Sigmoid colon (tissue), 7 donors: ENCODE measurements around the gene LEF1. TPM values are rescaled to one million over a fixed set of nuclear protein-coding genes. Genes with fewer than 3 reads are reported as not detected.

Experiments used
- DNase-seq: peaks from one replicate; pipeline ENCODE4 v3.0.0-alpha.2; 2019
- H3K27ac ChIP-seq, 4 donors: fragments of 200-600 bp; sonication (generic); one replicate each; pipeline ENCODE4 v1.5.1; 2016 to 2019; ENCODE audit warnings: mild to moderate bottlenecking in 1 of 4
- H3K27me3 ChIP-seq, 3 donors: fragments of 200-600 bp; sonication (generic); one replicate each; pipeline ENCODE4 v1.5.1; 2019; ENCODE audit warnings: mild to moderate bottlenecking in 1 of 3
- H3K36me3 ChIP-seq, 4 donors: fragments of 200-600 bp; sonication (generic); one replicate each; pipeline ENCODE4 v1.5.1; 2016 to 2019
- H3K4me1 ChIP-seq, 4 donors: fragments of 200-600 bp; sonication (generic); one replicate each; pipeline ENCODE4 v1.5.1; 2017 to 2019
- H3K4me3 ChIP-seq, 4 donors: fragments of 200-600 bp; sonication (generic); one replicate each; pipeline ENCODE4 v1.5.1; 2017 to 2019; ENCODE audit warnings: mild to moderate bottlenecking in 2 of 4, moderate library complexity in 1 of 4
- H3K9me3 ChIP-seq, 4 donors: fragments of 200-600 bp in 3 of 4; sonication (generic) in 3 of 4; one replicate each; pipeline versions ENCODE4 v1.5.1 to v1.6.1; 2013 to 2019
- EP300 ChIP-seq, 4 donors: sonication (generic); formaldehyde crosslinking; IDR thresholded peaks; one replicate each; pipeline ENCODE4 v1.6.1; 2017; ENCODE audit warnings: antibody characterized with exemption in 4 of 4
- POLR2A ChIP-seq, 2 donors: fragments of 450-650 bp; IDR thresholded peaks; one replicate each; pipeline ENCODE4 v1.6.1; 2016; ENCODE audit warnings: antibody characterized with exemption in 2 of 2, mild to moderate bottlenecking in 2 of 2, moderate library complexity in 2 of 2
- POLR2AphosphoS5 ChIP-seq, 4 donors: sonication (generic); formaldehyde crosslinking; IDR thresholded peaks; one replicate each; pipeline ENCODE4 v1.6.1; 2017; ENCODE audit warnings: antibody characterized with exemption in 4 of 4
- WGBS, 2 donors: extraction: QIAGEN DNeasy Blood & Tissue Kit; methylation state at CpG; one replicate each; pipeline ENCODE4 v1.1.7; 2013; 5-methylcytosine and 5-hydroxymethylcytosine counted together
- intact Hi-C: fragments of 100-400 bp; cut with DNase I; formaldehyde crosslinking; loops from one replicate; pipeline ENCODE4 v1.15.1; 2023
- polyA plus RNA-seq, 3 donors: library from polyadenylated mRNA; stranded (reverse); fragments of 200-250 nt; gene quantifications; one replicate each; pipeline ENCODE4 v1.2.3, GENCODE V29; 2013
- total RNA-seq, 4 donors: library from RNA; depleted of rRNA; stranded (reverse); fragments of >200 nt; gene quantifications; one replicate each; pipeline ENCODE4 v1.1.0, GENCODE V29; 2016
- TF ChIP-seq, protein P1 (sequence below), 4 experiments: fragments of 450-650 bp in 3 of 4; fragments of 200-600 bp in 1 of 4; IDR thresholded peaks; one replicate each; pipeline ENCODE4 v1.5.1; 2016 to 2019; ENCODE audit warnings: antibody characterized with exemption in 4 of 4, mild to moderate bottlenecking in 3 of 4, moderate library complexity in 2 of 4
- donor health status: healthy with polysubstance abuse.
- donor health status: Bipolar disorder and iron deficiency.
- donor health status: healthy.

The LEF1 gene
- total and polyA plus RNA-seq, 7 donors, result 0.83 to 25.3 (median 3.2) TPM; not detected in 1

DNA sequence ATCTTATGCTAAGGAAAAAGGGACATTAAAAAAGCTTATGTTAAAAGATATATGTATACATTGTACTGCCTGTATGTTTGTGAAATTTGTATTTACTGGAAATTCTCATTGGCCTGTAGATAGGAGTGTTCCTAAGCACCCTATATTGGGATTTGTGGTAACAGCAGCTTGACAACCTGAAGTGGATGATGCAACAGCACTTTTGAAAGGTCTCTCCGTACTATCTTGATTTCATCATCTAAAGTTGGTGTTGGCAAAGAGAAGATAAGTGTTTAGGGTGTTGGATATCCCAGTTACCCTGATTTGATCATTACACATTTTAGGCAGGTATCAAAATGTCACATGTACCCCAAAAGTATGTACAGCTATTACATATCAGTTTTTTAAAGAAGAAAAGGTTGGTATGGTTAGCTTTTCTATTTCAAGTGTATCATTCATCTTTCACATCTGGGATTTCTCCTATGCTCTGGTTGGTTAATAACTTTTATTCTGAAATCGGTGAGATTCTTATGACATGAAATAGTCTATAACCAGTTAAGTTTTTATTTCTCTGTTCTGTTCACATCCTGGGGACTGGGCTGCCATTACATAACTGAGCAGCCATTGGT is 168.7 kb downstream of the LEF1 start:
- peak overlapping the region in 2 of 4 donors; percentile 85 to 96 for H3K27ac ChIP-seq

DNA sequence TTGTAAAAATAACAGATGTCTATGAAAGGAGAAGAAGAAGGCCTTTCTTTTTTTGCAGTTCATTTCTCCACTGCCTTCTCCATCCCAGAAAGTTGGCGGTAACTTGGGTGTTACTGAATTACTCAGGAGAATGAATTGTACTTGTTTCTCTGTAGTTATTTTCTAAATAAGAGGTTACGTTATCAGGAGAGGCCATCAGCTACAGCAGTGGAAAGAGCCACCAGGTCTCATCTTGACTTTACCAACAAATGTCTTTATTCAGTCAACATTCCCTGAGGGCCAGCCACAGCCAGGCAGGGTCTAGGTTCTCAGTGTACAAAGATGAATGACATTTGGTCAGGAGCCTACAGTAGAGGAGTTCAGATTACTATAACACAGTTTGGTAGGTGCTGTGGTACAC is 170.9 kb downstream of the LEF1 start:
- intact Hi-C loops, result loop anchor here (1.0 to 10.0 kb wide), 3 partner anchors 67 to 753 kb away; partner anchors contain the start of gene CYP2U1

More for the DNA sequence above, 168.7 kb downstream of the LEF1 start:
- intact Hi-C loops, result loop anchor here (10.0 kb wide), 1 partner anchor 755 kb away; no protein-coding TSS in a partner anchor
- Histone ChIP-seq H3K27me3 (no peaks in the 10 kb centered on the region), H3K4me1 (peaks cover 0 to 61% (median 49%) of the 10 kb centered on the region in 4 donors), H3K4me3 (no peak overlapping the region), H3K9me3 (no peaks in the 10 kb centered on the region), H3K36me3 (no peaks in the 10 kb centered on the region)
- TF ChIP-seq, protein P1, sequence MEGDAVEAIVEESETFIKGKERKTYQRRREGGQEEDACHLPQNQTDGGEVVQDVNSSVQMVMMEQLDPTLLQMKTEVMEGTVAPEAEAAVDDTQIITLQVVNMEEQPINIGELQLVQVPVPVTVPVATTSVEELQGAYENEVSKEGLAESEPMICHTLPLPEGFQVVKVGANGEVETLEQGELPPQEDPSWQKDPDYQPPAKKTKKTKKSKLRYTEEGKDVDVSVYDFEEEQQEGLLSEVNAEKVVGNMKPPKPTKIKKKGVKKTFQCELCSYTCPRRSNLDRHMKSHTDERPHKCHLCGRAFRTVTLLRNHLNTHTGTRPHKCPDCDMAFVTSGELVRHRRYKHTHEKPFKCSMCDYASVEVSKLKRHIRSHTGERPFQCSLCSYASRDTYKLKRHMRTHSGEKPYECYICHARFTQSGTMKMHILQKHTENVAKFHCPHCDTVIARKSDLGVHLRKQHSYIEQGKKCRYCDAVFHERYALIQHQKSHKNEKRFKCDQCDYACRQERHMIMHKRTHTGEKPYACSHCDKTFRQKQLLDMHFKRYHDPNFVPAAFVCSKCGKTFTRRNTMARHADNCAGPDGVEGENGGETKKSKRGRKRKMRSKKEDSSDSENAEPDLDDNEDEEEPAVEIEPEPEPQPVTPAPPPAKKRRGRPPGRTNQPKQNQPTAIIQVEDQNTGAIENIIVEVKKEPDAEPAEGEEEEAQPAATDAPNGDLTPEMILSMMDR (IDR thresholded peaks at IDR 0.05), result no peak
- peak in 1 of 4 donors; percentile 34 for TF ChIP-seq POLR2AphosphoS5 (IDR thresholded peaks at IDR 0.05)
- 92 to 96% methylated on average over 2 of the region's 2 CpGs for WGBS, 2 donors
- DNase-seq, result no peak

More for the DNA sequence above, 170.9 kb downstream of the LEF1 start:
- no peak for TF ChIP-seq POLR2A (IDR thresholded peaks at IDR 0.05)
- no peak for TF ChIP-seq POLR2AphosphoS5 (IDR thresholded peaks at IDR 0.05)
- TF ChIP-seq EP300 (IDR thresholded peaks at IDR 0.05), result no peak
- TF ChIP-seq, protein P1 (IDR thresholded peaks at IDR 0.05), result no peak
- Histone ChIP-seq H3K9me3 (no peaks in the 10 kb centered on the region), H3K27ac (peak overlapping the region; percentile 69 to 96 (median 83)), H3K4me1 (peaks cover 0 to 60% (median 49%) of the 10 kb centered on the region in 4 donors), H3K4me3 (no peak overlapping the region), H3K36me3 (no peaks in the 10 kb centered on the region), H3K27me3 (no peaks in the 10 kb centered on the region)
- no peak for DNase-seq
- 89 to 94% methylated on average over 2 of the region's 2 CpGs for WGBS, 2 donors

Other genes with a start within 250 kb of the LEF1 start
- gene CYP2U1, start 237.4 kb downstream of the LEF1 start, total RNA-seq, result 10 to 100 TPM; 11.9 to 16.1 (median 15.2) TPM
- 1 to 10 TPM in 2 of 3 donors, under 1 TPM in 1; 0.69 to 3.0 (median 1.2) TPM for gene CYP2U1, start 237.4 kb downstream of the LEF1 start, polyA plus RNA-seq
- gene HADH, start 179.0 kb downstream of the LEF1 start, total RNA-seq, result 100 to 1,000 TPM in 1 of 4 donors, 10 to 100 TPM in 3; 46.6 to 119 (median 65.0) TPM
- 100 to 1,000 TPM in 2 of 3 donors, 10 to 100 TPM in 1; 99.6 to 229 (median 117) TPM for gene HADH, start 179.0 kb downstream of the LEF1 start, polyA plus RNA-seq